Thymus (tissue), 14 donors: Measurements from ENCODE around the gene MEFV. TPM values are rescaled to one million over a fixed set of nuclear protein-coding genes. Genes with fewer than 3 reads are reported as not detected.

ENCODE experiments used
- DNase-seq, 9 donors: peaks; one replicate each; pipeline ENCODE4 v3.0.0-alpha.2; 2013; ENCODE audit warnings: low spot score in 9 of 9, low read depth in 6 of 9, missing footprints in 1 of 9
- H3K27ac ChIP-seq, 2 donors: one replicate each; pipeline ENCODE4 v1.5.1; 2013; ENCODE audit warnings: control low read depth in 1 of 2, low read depth in 1 of 2, low read length in 1 of 2, mild to moderate bottlenecking in 1 of 2, moderate library complexity in 1 of 2
- H3K27me3 ChIP-seq, 2 donors: one replicate each; pipeline ENCODE4 v1.5.1; 2013; ENCODE audit warnings: low read length in 1 of 2; ENCODE audit not compliant: control insufficient read depth in 2 of 2, insufficient read depth in 1 of 2
- H3K36me3 ChIP-seq, 2 donors: one replicate each; pipeline ENCODE4 v1.5.1; 2013; ENCODE audit warnings: low read length in 1 of 2, mild to moderate bottlenecking in 1 of 2, moderate library complexity in 1 of 2; ENCODE audit not compliant: control insufficient read depth in 2 of 2, insufficient read depth in 2 of 2
- H3K4me1 ChIP-seq, 2 donors: one replicate each; pipeline ENCODE4 v1.5.1; 2013; ENCODE audit warnings: low read length in 2 of 2; ENCODE audit not compliant: control insufficient read depth in 2 of 2, insufficient read depth in 2 of 2
- H3K4me3 ChIP-seq, 2 donors: one replicate each; pipeline ENCODE4 v1.5.1; 2013; ENCODE audit warnings: low read length in 2 of 2, control low read depth in 1 of 2, mild to moderate bottlenecking in 1 of 2
- H3K9me3 ChIP-seq, 2 donors: one replicate each; pipeline ENCODE4 v1.5.1; 2013; ENCODE audit warnings: low read length in 1 of 2, mild to moderate bottlenecking in 1 of 2; ENCODE audit not compliant: control insufficient read depth in 2 of 2, insufficient read depth in 1 of 2
- WGBS: extraction: QIAGEN DNeasy Blood & Tissue Kit; methylation state at CpG from one replicate; pipeline ENCODE4 v1.1.7; 2013; 5-methylcytosine and 5-hydroxymethylcytosine counted together
- long read RNA-seq, 10 donors: transcript quantifications; one replicate each; lab custom pipeline, GENCODE V29; 2026
- polyA plus RNA-seq: library from polyadenylated mRNA; stranded (reverse); fragments of 200-250 nt; gene quantifications from one replicate; pipeline ENCODE4 v1.2.3, GENCODE V29; 2013
- total RNA-seq: library from RNA; stranded (reverse); fragments of 120-200 nt; gene quantifications from one replicate; pipeline ENCODE4 v1.2.4, GENCODE V29; 2013
- donor health status: healthy.

The MEFV gene, protein sequence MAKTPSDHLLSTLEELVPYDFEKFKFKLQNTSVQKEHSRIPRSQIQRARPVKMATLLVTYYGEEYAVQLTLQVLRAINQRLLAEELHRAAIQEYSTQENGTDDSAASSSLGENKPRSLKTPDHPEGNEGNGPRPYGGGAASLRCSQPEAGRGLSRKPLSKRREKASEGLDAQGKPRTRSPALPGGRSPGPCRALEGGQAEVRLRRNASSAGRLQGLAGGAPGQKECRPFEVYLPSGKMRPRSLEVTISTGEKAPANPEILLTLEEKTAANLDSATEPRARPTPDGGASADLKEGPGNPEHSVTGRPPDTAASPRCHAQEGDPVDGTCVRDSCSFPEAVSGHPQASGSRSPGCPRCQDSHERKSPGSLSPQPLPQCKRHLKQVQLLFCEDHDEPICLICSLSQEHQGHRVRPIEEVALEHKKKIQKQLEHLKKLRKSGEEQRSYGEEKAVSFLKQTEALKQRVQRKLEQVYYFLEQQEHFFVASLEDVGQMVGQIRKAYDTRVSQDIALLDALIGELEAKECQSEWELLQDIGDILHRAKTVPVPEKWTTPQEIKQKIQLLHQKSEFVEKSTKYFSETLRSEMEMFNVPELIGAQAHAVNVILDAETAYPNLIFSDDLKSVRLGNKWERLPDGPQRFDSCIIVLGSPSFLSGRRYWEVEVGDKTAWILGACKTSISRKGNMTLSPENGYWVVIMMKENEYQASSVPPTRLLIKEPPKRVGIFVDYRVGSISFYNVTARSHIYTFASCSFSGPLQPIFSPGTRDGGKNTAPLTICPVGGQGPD
- 0.52 TPM for total RNA-seq
- 0.80 TPM for polyA plus RNA-seq
- long read RNA-seq, donor 1: 0 reads
- long read RNA-seq, donor 2: 0 reads
- long read RNA-seq, donor 3: 0 reads
- long read RNA-seq, donor 4: 0 reads
- long read RNA-seq, donor 5: 0 reads
- long read RNA-seq, donor 6: 0 reads
- long read RNA-seq, donor 7: 0 reads
- long read RNA-seq, donor 8: 0 reads
- long read RNA-seq, donor 9: 0 reads
- long read RNA-seq, donor 10: 0 reads

GRCh38 chr16:3256146-3256865, at the start of gene MEFV:
Gene MEFV, minus strand, starts transcription at chr16:3256633. Its CDS starts 46 bp downstream, at chr16:3256587.
- Histone ChIP-seq H3K27me3 (peaks cover 0 to 15% of the 10 kb centered on the region in 2 donors), H3K36me3 (no peaks in the 10 kb centered on the region), H3K9me3 (peaks cover 0 to 7% of the 10 kb centered on the region in 2 donors), H3K4me1 (no peaks in the 10 kb centered on the region), H3K27ac (no peak within 1 kb of the TSS), H3K4me3 (no peak within 1 kb of the TSS)
- WGBS: 89% methylated on average over 14 of the region's 14 CpGs
- DNase-seq: no peak

- H3K27me3 ChIP-seq: peaks cover 0 to 3% of the 10 kb centered on the region in 2 donors
- H3K9me3 ChIP-seq: peaks cover 12 to 65% of the 10 kb centered on the region in 2 donors
- peaks cover 8 to 13% of the 10 kb centered on the region in 2 donors for H3K4me1 ChIP-seq
- peak overlapping the region; percentile 76 to 84 for H3K4me3 ChIP-seq
- no peak for DNase-seq
- 70% methylated on average over 11 of the region's 11 CpGs for WGBS
- H3K27ac ChIP-seq: peak overlapping the region in 1 of 2 donors; percentile 96
- peaks cover 19 to 29% of the 10 kb centered on the region in 2 donors for H3K36me3 ChIP-seq
These were observed 49.6 kb upstream of the MEFV start for GRCh38 chr16:3306078-3306477.

DNA sequence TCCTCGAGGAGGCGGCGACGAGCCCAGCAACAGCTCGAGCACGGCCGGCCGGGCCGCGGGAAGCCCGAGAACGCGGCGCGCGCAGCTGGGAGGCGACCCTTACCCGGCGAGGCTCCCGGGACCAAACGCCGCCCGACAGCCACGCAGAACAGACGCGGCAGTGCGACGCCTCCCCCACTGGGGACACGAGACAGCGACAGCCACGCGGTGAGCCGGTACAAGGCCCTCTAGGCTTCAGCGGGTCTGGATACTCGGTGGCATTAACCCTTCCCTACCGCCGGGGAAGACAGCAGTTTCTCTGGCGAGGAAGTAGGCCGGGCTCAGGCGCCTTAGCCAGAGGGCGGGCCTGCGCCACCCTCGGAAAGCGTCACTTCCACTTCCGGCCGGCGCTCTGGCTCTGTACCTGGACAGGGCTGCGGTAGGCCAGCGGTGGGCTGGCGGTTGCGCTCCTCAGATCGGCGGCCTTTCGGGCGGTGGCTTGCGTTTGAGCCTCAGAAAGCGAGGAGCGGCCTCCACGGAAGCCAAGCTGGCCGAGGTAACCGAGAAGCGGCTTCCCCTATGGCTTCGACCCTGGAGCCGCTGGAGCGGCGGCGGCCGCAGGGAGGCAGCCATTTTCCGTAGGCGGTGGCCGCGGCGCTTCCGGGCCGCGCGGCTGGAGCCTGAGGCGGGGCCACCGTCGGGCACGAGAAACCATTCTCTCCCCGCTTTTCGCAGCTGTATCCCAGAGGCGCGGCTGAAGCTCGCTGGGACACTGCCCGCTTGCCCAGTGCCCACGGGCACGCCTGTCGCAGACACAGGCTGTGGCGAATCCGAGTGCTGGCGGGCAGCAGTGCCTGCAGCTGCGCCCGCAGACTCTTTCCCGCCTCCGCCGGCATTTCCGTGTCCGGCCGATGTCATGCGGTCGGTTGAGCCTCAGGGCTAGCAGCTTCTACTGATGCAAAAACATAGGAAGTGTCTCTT, 49.0 kb upstream of the MEFV start, which contains the start of the genes TIGD7 and ZNF75A:
TSS of gene TIGD7 (minus strand) at position 322 of the 960 bp plus-strand sequence. CDS start 4,816 bp downstream, outside the sequence.
TSS of gene ZNF75A (plus strand) at position 389 of the 960 bp plus-strand sequence. CDS start 2,932 bp downstream, outside the sequence.
- H3K27me3 ChIP-seq: peaks cover 0 to 3% of the 10 kb centered on the region in 2 donors
- H3K36me3 ChIP-seq: peaks cover 19 to 29% of the 10 kb centered on the region in 2 donors
- H3K9me3 ChIP-seq: peaks cover 12 to 58% of the 10 kb centered on the region in 2 donors
- peak within 1 kb of the TSS; percentile 76 to 84 for H3K4me3 ChIP-seq
- H3K4me1 ChIP-seq: peaks cover 8 to 13% of the 10 kb centered on the region in 2 donors
- H3K27ac ChIP-seq: peak within 1 kb of the TSS; percentile 87 to 96
- peak; percentile 70 to 91 (median 79) for DNase-seq
- WGBS: 5% methylated on average over 103 of the region's 103 CpGs

DNA sequence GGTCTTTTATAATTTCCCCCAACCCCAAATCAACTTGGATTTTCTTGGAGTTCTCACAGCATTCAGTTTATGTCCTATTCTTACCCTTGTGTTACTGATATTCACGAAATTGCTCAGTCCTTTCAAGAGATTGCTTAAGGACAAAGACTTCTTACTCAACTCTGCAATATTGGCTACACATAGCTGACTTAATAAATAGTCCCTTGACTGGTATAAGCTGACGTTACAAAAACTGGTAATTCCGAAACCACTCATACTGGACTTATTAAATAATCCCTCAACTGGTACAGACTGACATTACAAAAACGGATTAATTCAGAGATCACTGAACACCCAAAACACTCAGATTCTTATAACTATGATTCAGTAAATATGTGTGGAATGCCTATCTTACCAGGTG, 47.9 kb upstream of the MEFV start:
- Histone ChIP-seq H3K27me3 (peaks cover 0 to 3% of the 10 kb centered on the region in 2 donors), H3K36me3 (peaks cover 15 to 21% of the 10 kb centered on the region in 2 donors), H3K4me1 (peaks cover 8 to 13% of the 10 kb centered on the region in 2 donors), H3K4me3 (peak overlapping the region; percentile 76 to 84), H3K27ac (no peak overlapping the region), H3K9me3 (peaks cover 13 to 51% of the 10 kb centered on the region in 2 donors)
- 91% methylated on average over 4 of the region's 4 CpGs for WGBS
- no peak for DNase-seq

- H3K27ac ChIP-seq: no peak overlapping the region
- WGBS: 84% methylated on average over 13 of the region's 13 CpGs
- H3K4me3 ChIP-seq: no peak overlapping the region
- H3K9me3 ChIP-seq: peaks cover 18 to 50% of the 10 kb centered on the region in 2 donors
- no peaks in the 10 kb centered on the region for H3K4me1 ChIP-seq
- DNase-seq: no peak
- peaks cover 17 to 20% of the 10 kb centered on the region in 2 donors for H3K36me3 ChIP-seq
- peaks cover 0 to 7% of the 10 kb centered on the region in 2 donors for H3K27me3 ChIP-seq
These were observed 39.4 kb upstream of the MEFV start for GRCh38 chr16:3295783-3296182.

- DNase-seq: no peak
- 64% methylated on average over 45 of the region's 45 CpGs for WGBS
- Histone ChIP-seq H3K27ac (no peak overlapping the region), H3K4me3 (no peak overlapping the region), H3K36me3 (peaks cover 23 to 26% of the 10 kb centered on the region in 2 donors), H3K4me1 (no peaks in the 10 kb centered on the region), H3K27me3 (peaks cover 0 to 7% of the 10 kb centered on the region in 2 donors), H3K9me3 (peaks cover 24 to 56% of the 10 kb centered on the region in 2 donors)
These were observed 38.8 kb upstream of the MEFV start for GRCh38 chr16:3295209-3295608.

DNA sequence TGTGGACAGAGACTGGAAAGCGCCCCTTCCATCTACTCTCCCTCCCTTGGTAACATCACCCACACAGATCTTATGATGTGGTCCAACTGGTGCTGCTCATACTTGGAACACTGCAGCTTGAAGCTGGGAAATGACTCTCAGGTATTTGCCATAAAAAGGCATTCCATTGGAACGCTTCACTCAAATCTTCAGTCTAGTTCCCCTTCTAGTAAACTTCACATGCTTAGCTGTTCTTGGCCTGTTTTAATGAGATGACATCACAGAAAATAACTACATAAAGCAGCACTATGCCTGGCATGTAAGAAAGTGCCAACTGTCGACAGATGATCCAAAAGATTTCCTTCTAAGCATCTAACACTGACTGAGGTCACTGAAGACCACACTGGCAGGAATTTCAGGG, 36.2 kb upstream of the MEFV start:
- H3K27me3 ChIP-seq: peaks cover 0 to 7% of the 10 kb centered on the region in 2 donors
- no peak overlapping the region for H3K4me3 ChIP-seq
- no peak for DNase-seq
- peaks cover 37 to 76% of the 10 kb centered on the region in 2 donors for H3K9me3 ChIP-seq
- 98% methylated on average over 3 of the region's 3 CpGs for WGBS
- peaks cover 43 to 47% of the 10 kb centered on the region in 2 donors for H3K36me3 ChIP-seq
- no peak overlapping the region for H3K27ac ChIP-seq
- no peaks in the 10 kb centered on the region for H3K4me1 ChIP-seq
